HG03196 (cell line): ENCODE measurements around the gene GABRR2.

Source experiments
- ATAC-seq: cut with Tn5 transposase; IDR thresholded peaks from one replicate; pipeline ENCODE4 v1.9.1; 2021; ENCODE audit not compliant: unreplicated experiment

Gene GABRR2

DNA sequence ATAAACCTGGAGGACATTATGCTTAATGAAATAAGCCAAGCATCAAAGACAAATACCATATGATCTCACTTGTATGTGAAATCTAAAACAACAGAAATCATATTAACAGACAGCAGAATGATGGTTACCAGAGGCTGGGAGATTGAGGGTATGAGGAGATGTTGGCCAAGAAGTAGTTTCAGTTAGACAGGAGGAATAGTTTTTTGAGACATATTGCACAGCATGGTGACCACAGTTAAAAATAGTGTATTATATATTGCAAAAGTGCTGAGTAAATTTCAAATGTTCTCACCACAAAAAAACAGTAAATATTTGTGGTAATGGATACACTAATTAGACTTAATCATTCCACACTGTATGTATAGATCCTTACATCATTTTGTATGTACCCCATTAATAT is 99.7 kb downstream of the GABRR2 start:
- ATAC-seq: no peak

DNA sequence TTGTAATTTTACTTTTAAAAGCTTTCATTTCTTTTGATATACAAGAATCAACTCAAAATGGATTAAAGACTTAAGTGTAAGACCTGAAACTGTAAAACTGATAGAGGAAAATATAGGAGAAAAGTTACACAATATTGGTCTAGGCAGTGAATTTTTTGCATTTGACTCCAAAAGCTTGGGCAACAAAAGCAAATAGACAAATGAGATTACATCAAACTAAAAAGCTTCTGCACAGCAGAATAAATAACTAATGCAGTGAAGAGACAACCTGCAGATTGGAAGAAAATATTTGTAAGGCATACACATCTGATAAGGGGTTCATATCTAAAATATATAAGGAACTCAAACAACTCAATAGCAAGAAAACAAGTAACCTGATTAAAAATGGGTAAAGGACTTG is 100.9 kb downstream of the GABRR2 start:
- no peak for ATAC-seq

DNA sequence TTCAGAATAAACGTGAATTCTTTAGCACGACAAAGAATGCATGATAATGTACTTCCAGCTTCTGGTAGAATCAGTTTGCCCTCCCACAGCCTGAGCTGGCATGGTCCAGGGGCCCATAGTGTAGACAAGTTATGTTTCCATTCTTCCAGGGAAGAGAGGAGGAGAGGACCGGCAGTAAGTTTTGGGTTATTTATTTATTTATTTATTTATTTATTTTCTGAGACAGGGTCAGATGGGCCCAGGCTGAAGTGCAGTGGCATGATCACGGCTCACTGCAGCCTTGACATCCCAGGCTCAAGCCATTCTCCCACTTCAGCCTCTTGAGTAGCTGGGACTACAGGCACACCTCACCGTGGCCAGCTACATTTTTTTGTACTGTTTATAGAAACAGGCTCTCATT is 102.6 kb downstream of the GABRR2 start:
- no peak for ATAC-seq

DNA sequence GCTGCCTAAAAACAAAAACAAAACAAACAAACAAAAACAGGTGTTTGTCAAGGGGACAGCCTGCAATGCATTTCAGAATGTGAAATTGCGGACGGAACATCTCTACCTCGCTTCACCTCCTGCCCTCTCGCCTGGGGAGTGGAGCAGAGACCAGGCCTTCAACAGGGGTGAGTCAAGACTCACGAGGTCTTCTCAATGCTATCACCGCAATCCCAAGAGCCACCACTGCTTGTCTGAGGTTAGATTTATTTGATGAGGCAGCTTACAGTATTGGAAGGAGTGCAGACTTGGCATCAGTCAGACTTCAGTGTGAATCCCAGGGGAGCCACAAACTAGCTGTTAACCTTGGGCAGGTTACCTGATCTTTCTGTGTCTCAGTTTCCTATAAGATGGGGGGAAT is 105.6 kb downstream of the GABRR2 start:
- ATAC-seq: no peak

DNA sequence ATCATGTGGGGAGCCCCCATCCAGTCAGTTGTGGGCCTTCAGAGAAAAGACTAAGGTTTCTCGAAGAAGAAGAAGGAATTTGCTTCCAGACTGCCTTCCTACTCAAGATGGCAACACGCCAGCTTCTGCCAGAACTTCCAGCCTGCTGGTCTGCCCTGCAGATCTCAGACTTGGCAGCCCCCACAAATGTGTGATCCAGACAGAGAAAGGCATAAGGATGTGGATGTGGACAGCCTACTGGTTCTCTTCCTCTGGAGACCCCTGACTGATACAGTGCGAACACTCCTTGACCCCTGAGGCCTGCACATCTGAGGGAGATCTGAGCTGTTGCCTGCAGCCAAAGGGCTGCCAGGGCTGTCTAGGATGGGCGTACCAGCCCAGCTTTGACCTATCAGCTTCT is 106.5 kb downstream of the GABRR2 start:
- no peak for ATAC-seq
